ENCODE results near the gene ANTXR1.

ANTXR1 gene

DNA sequence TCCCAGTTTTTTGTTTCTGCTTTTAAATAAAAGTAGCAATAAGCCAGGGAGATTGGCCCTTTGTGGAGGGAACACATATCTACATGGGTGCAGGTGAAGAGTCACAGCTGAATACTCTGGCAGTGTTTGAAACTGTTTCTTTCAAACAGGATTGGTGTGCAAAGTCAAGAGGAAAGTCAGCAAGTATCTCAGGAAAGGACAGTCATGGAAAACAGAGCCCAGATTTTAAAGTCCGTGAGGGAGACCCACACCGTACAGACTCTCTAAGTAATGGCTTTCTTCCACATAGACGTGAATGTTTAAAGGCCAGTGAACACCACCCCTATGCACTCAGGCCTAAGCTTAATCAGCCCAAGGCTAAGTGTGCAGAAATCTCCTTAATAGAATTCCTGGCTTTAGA lies 278.7 kb downstream of the ANTXR1 start:
- DNase-seq (ENCODE audit: low read depth in 2 of 2): no peak
- no peak overlapping the region for H3K4me3 ChIP-seq (replicated peaks in 1 of 2; ENCODE audit: low read depth in 2 of 2, low read length in 2 of 2)
- TF ChIP-seq CTCF (IDR thresholded peaks at IDR 0.05; ENCODE audit: low read depth, low read length): no peak

DNA sequence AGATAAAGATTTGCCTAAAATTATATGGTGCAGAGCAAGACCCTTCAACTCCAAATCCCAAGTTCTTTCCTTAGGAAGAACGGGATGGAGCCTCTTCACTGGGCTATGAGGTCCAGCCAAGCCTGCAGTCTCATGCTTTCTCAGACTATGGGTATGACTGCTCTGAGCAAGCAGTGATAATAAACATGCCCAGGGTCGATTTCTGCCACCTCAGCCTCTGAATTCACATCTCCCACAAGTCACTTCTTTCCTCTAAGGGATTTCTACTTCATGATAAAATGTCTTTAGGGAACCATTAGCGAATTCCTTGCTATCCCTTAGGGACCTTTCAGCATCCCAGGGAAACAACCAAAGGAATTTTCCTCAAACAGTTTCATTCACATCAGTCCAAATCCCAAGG lies 279.3 kb downstream of the ANTXR1 start:
- H3K4me3 ChIP-seq (replicated peaks in 1 of 2; ENCODE audit: low read depth in 2 of 2, low read length in 2 of 2): no peak overlapping the region
- TF ChIP-seq CTCF (IDR thresholded peaks at IDR 0.05; ENCODE audit: low read depth, low read length): no peak
- no peak for DNase-seq (ENCODE audit: low read depth in 2 of 2)

DNA sequence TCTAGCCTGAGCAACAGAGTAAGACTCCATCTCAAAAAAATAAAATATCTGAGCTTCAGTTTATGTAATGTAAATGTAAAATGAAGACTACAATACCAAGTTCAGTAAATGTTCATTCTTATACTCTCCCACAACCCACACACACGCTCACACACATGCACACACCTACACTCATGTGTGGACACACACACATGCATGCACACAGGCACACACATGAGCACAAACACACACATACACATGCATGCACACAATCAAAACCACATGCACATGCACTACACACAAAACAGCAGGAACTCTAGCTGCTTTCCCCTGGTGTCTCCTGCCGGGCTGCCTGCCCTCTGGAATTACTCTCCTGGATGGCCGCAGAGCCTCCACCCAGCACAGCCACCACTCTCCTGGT lies 283.4 kb downstream of the ANTXR1 start:
- no peak for TF ChIP-seq CTCF (IDR thresholded peaks at IDR 0.05; ENCODE audit: low read depth, low read length)
- H3K4me3 ChIP-seq (replicated peaks in 1 of 2; ENCODE audit: low read depth in 2 of 2, low read length in 2 of 2): no peak overlapping the region
- DNase-seq (ENCODE audit: low read depth in 2 of 2): no peak

DNA sequence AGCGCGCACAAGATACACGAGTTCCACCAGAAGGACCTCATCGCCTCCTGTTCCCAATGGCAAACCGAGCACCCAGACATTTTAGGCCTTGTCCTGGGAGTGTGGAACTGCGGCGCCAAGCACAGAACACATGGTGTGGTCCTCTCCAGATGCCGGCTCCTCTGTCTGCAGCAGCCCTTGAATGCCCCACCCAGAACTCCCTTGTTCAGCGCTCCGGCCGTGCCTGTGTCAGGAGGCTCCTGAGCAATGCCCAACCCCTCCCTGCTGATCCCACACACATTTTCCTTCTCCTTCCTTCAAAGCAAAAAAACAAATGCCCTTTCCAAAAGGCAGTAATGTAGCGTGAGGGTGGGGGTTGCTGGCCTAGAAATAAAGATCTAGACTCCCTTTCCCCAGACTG lies 284.2 kb downstream of the ANTXR1 start:
- no peak for DNase-seq (ENCODE audit: low read depth in 2 of 2)
- H3K4me3 ChIP-seq (replicated peaks in 1 of 2; ENCODE audit: low read depth in 2 of 2, low read length in 2 of 2): no peak overlapping the region
- no peak for TF ChIP-seq CTCF (IDR thresholded peaks at IDR 0.05; ENCODE audit: low read depth, low read length)

GRCh38 chr2:69298261-69298660 lies 285.3 kb downstream of the ANTXR1 start:
- peak; percentile 5 for TF ChIP-seq CTCF (IDR thresholded peaks at IDR 0.05; ENCODE audit: low read depth, low read length)
- DNase-seq (ENCODE audit: low read depth in 2 of 2): peak; percentile 79 to 96
- H3K4me3 ChIP-seq (replicated peaks in 1 of 2; ENCODE audit: low read depth in 2 of 2, low read length in 2 of 2): no peak overlapping the region

DNA sequence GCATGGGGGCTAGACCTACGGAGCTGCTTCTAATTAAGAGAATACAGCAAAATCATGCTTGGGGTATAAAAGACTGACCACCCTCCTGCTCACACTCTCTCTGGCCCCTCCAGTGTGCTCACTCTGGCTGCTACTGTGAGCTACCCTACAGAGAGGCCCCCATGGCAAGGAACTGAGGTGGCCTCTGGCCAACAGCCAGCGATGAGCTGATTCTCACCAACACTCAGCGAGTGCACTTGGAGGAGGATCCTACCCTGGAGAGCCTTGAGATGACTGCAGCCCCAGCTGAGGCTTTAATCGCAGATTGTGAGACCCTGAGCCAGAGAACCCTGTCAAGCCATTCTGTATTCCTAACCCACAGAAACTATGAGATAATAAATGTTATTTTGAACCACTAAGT lies 285.9 kb downstream of the ANTXR1 start:
- no peak for TF ChIP-seq CTCF (IDR thresholded peaks at IDR 0.05; ENCODE audit: low read depth, low read length)
- DNase-seq (ENCODE audit: low read depth in 2 of 2): peak; percentile 65 to 79
- no peak overlapping the region for H3K4me3 ChIP-seq (replicated peaks in 1 of 2; ENCODE audit: low read depth in 2 of 2, low read length in 2 of 2)
